Keratinocyte (primary cell): ENCODE measurements around the gene METTL26. TPM values are rescaled to one million over a fixed set of nuclear protein-coding genes. Genes with fewer than 3 reads are reported as not detected.

Experiments
- DNase-seq: peaks from one replicate; pipeline ENCODE4 v3.0.0-alpha.2; 2011; ENCODE audit warnings: low read depth, missing footprints, low spot score
- FAIRE-seq: peaks from 2 replicates; lab custom pipeline; 2011; peaks lifted over from hg19 to GRCh38; lab: Jason Lieb, UNC
- H2AFZ ChIP-seq: 2 replicates; pipeline ENCODE4 v1.6.0; 2012; ENCODE audit warnings: low read length, control low read depth, inconsistent platforms; ENCODE audit not compliant: control insufficient read depth
- H3K27ac ChIP-seq: 2 replicates; pipeline ENCODE4 v1.5.1; 2011; ENCODE audit warnings: low read length; ENCODE audit not compliant: control insufficient read depth, insufficient read depth
- H3K27me3 ChIP-seq: 3 replicates; pipeline ENCODE4 v1.6.0; 2011; ENCODE audit warnings: low read length; ENCODE audit not compliant: control insufficient read depth, insufficient read depth; ENCODE audit errors: extremely low read depth
- H3K36me3 ChIP-seq, 2 experiments: 2 replicates in 1 of 2; 3 replicates in 1 of 2; pipeline ENCODE4 v1.5.1; 2011; ENCODE audit warnings: low read length in 2 of 2, mild to moderate bottlenecking in 1 of 2; ENCODE audit not compliant: control insufficient read depth in 2 of 2, insufficient read depth in 2 of 2; ENCODE audit errors: extremely low read depth in 1 of 2
- H3K4me1 ChIP-seq: 3 replicates; pipeline ENCODE4 v1.5.1; 2011; ENCODE audit warnings: low read length; ENCODE audit not compliant: control insufficient read depth, insufficient read depth; ENCODE audit errors: extremely low read depth
- H3K4me2 ChIP-seq: 3 replicates; pipeline ENCODE4 v1.6.0; 2011; ENCODE audit warnings: low read depth, low read length; ENCODE audit not compliant: control insufficient read depth, insufficient read depth; ENCODE audit errors: extremely low read depth
- H3K4me3 ChIP-seq, 3 experiments: fragments of 200-600 bp in 1 of 3; sonication (generic) in 1 of 3; 2 replicates in 2 of 3; 3 replicates in 1 of 3; pipeline ENCODE4 v1.5.1; 2011 to 2016; ENCODE audit warnings: low read length in 3 of 3, mild to moderate bottlenecking in 3 of 3, control low read depth in 2 of 3, inconsistent platforms in 1 of 3, low read depth in 1 of 3, mixed read lengths in 1 of 3, mixed run types in 1 of 3, moderate library complexity in 1 of 3; ENCODE audit not compliant: control insufficient read depth in 2 of 3, insufficient read depth in 2 of 3; ENCODE audit errors: extremely low read depth in 1 of 3
- H3K79me2 ChIP-seq: 2 replicates; pipeline ENCODE4 v1.6.0; 2012; ENCODE audit warnings: low read length; ENCODE audit not compliant: control insufficient read depth, insufficient read depth
- H3K9ac ChIP-seq: 3 replicates; pipeline ENCODE4 v1.6.0; 2011; ENCODE audit warnings: low read length; ENCODE audit not compliant: control insufficient read depth, insufficient read depth; ENCODE audit errors: extremely low read depth
- H3K9me1 ChIP-seq: 3 replicates; pipeline ENCODE4 v1.6.0; 2011; ENCODE audit warnings: low read length; ENCODE audit not compliant: control insufficient read depth, insufficient read depth; ENCODE audit errors: extremely low read depth
- H3K9me3 ChIP-seq: 2 replicates; pipeline ENCODE4 v1.5.1; 2012; ENCODE audit warnings: low read depth, low read length; ENCODE audit not compliant: control insufficient read depth
- H4K20me1 ChIP-seq: 3 replicates; pipeline ENCODE4 v1.6.0; 2011; ENCODE audit warnings: low read length; ENCODE audit not compliant: control insufficient read depth, insufficient read depth; ENCODE audit errors: extremely low read depth
- CTCF ChIP-seq, 3 experiments: IDR thresholded peaks in 1 of 3; conservative IDR thresholded peaks in 1 of 3; optimal IDR thresholded peaks in 1 of 3; 2 replicates in 2 of 3; 3 replicates in 1 of 3; pipeline versions ENCODE3 to v1.5.1; 2011; ENCODE audit warnings: low read length in 3 of 3, mild to moderate bottlenecking in 3 of 3, moderate library complexity in 2 of 3, control low read depth in 1 of 3, inconsistent platforms in 1 of 3; ENCODE audit not compliant: insufficient read depth in 2 of 3; ENCODE audit errors: extremely low read depth in 1 of 3
- EZH2 ChIP-seq: IDR thresholded peaks from one replicate; pipeline ENCODE4 v1.6.1; 2012; ENCODE audit warnings: inconsistent platforms, mild to moderate bottlenecking, low read length, moderate library complexity
- dilution Hi-C: fragments of 300-500 bp; cut with MboI; formaldehyde crosslinking; loops from one replicate; pipeline ENCODE4 v1.7.0; 2020; ENCODE audit warnings: low sequenced_read_pairs; ENCODE audit not compliant: extremely low pct_ligation_motif_present
- polyA plus RNA-seq, 5 experiments: library from polyadenylated mRNA; depleted of rRNA in 3 of 5; stranded (reverse) in 3 of 5; stranded (forward) in 1 of 5; unstranded in 1 of 5; fragments of >200 nt; gene quantifications; 1 replicate in 1 of 5; 2 replicates in 3 of 5; 3 replicates in 1 of 5; pipeline versions ENCODE4 v1.2.1 to v1.2.3, GENCODE V29; 2011 to 2012; ENCODE audit warnings: missing spikeins in 2 of 5, low read depth in 1 of 5, low replicate concordance in 1 of 5

Gene METTL26
- polyA plus RNA-seq, 1 donor (not counting 4 experiments of a cell fraction or from before 2014, with no cell fraction given) = 46.9 TPM

GRCh38 chr16:669666-670065, 33.6 kb upstream of the METTL26 start:
- Histone ChIP-seq H3K4me3 (no peak overlapping the region), H3K79me2 (peaks cover 28% of the 10 kb centered on the region), H3K4me2 (peak overlapping the region; percentile 83), H3K27ac (no peak overlapping the region), H3K27me3 (no peaks in the 10 kb centered on the region), H3K9me3 (no peaks in the 10 kb centered on the region), H4K20me1 (no peaks in the 10 kb centered on the region), H3K9ac (no peak overlapping the region), H3K36me3 (peaks cover 18 to 33% of the 10 kb centered on the region in 2 experiments), H2AFZ (no peak overlapping the region), H3K4me1 (peaks cover 10% of the 10 kb centered on the region), H3K9me1 (no peaks in the 10 kb centered on the region)
- TF ChIP-seq EZH2 = no peak
- no peak for TF ChIP-seq CTCF (optimal IDR thresholded peaks at IDR 0.05 in 1 of 3, IDR thresholded peaks at IDR 0.05 in 1 of 3, conservative IDR thresholded peaks at IDR 0.05 in 1 of 3; ENCODE audit: extremely low read depth in 1 of 3, insufficient read depth in 2 of 3, low read length in 3 of 3)
- FAIRE-seq (no peak), DNase-seq (no peak)
- dilution Hi-C loops = no loop called here

GRCh38 chr16:668519-669171, 32.5 kb upstream of the METTL26 start:
- Histone ChIP-seq H3K4me2 (peak overlapping the region; percentile 83), H2AFZ (no peak overlapping the region), H3K36me3 (peaks cover 18 to 27% of the 10 kb centered on the region in 2 experiments), H3K79me2 (peaks cover 28% of the 10 kb centered on the region), H4K20me1 (no peaks in the 10 kb centered on the region), H3K27ac (peak overlapping the region; percentile 58), H3K9me3 (no peaks in the 10 kb centered on the region), H3K27me3 (no peaks in the 10 kb centered on the region), H3K4me3 (peak overlapping the region; percentile 68 to 99 (median 85)), H3K9me1 (no peaks in the 10 kb centered on the region), H3K4me1 (peaks cover 10% of the 10 kb centered on the region), H3K9ac (peak overlapping the region; percentile 81)
- TF ChIP-seq CTCF (optimal IDR thresholded peaks at IDR 0.05 in 1 of 3, IDR thresholded peaks at IDR 0.05 in 1 of 3, conservative IDR thresholded peaks at IDR 0.05 in 1 of 3; ENCODE audit: extremely low read depth in 1 of 3, insufficient read depth in 2 of 3, low read length in 3 of 3) = no peak
- TF ChIP-seq EZH2 = no peak
- DNase-seq = no peak
- no peak for FAIRE-seq
- dilution Hi-C loops = no loop called here
